HG03135 (cell line): ENCODE measurements around the gene GLS.

Experiments
- ATAC-seq: cut with Tn5 transposase; IDR thresholded peaks from one replicate; pipeline ENCODE4 v1.9.1; 2021; ENCODE audit warnings: mild to moderate bottlenecking, moderate library complexity; ENCODE audit not compliant: unreplicated experiment

Gene GLS

GRCh38 chr2:191012346-191012745, 131.7 kb downstream of the GLS start:
- ATAC-seq: no peak

DNA sequence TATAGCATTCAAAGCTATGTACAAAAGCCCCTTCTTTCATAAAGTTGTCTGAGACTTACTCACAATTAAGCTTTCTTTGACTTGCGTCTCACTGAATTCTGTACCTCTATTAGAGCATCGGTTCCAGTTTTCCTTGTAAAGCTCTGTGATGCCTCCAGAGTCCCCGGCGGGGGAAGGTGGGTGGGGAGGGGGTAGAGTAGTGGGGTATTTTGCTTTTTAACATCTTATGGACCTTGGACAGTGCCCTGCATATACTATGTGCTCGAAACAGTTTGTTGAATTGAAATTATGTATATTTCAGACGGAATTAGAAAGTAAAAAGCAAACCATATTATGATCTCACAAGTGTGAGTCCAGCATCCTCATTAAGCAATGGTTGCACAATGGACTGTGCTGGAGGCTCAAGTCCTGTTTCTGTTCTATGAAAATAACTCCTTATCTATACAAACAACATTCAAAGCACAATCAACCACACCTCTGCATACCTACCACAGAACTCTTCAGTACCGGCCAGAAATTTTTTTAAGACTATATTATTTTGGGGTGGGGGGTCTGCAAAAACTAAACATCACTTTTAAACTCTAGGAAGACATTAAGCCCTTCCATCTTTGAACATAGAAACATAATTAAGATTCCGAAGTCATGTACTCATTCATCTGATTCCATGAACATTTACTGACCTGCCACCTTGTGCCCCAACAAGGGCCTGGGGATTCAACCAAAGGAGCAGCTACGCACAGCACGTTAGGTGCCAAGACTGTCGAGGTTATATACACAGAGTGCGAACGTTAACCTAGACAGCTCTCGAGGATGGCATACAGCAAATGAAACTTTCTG, 132.4 kb downstream of the GLS start:
- ATAC-seq: no peak

DNA sequence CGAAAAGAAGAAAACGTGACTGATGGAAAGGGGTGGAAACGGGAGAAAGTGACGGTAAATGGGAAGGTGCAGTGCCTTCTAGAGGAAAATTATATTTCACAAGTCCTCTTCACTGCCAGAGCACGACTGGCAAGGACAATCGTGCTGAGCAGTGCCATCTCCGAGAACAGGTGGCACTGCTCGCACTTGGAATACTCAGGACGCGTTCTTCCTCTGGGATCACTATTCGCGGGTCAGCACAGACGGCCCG, 133.0 kb downstream of the GLS start:
- ATAC-seq: no peak

GRCh38 chr2:191013932-191014652, 133.5 kb downstream of the GLS start, which contains the start of gene STAT1:
TSS of gene STAT1 (minus strand) at chr2:191014171. CDS start at chr2:191010003, 4,168 bp downstream.
- peak; percentile 80 for ATAC-seq

DNA sequence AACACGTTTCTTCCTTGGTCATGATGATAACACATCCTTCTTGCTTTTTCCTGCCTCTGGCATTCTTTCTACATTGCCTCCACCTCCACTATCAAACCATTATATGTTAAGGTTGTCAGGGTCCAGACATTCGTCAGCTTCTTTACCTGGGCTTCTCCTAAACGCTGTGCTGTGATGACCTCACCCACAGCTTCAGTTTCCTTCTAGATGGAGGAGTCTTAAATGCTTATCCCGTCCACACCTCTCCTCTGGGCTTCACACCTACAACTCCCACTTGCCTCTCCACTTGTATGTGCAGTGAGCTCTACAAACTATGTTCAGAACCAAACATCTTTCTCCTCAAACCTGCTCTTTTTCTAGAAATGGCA, 134.0 kb downstream of the GLS start:
- ATAC-seq: no peak
